HepG2 (cell line): ENCODE data around the gene MSX2. TPM values are rescaled to one million over a fixed set of nuclear protein-coding genes. Genes with fewer than 3 reads are reported as not detected.

Experiments
- ATAC-seq: fragments of 200-7000 bp; cut with Tn5 transposase; 3 replicates; pipeline ENCODE4 v1.9.1; 2020; ENCODE audit warnings: mild to moderate bottlenecking, moderate library complexity
- BruUV-seq: library from RNA; stranded (reverse); fragments of 400-500 nt; replicated peaks from 2 replicates; lab custom pipeline; 2021; lab: Mats Ljungman, UMichigan
- CTCF ChIA-PET: fragments of 300-600 bp; formaldehyde crosslinking; extraction: SDS; loops from one replicate; lab custom pipeline; 2021; ENCODE audit warnings: low total read pairs, inconsistent platforms, low intra/inter-chr PET ratio; lab: Yijun Ruan, JAX
- POLR2A ChIA-PET: fragments of 350-600 bp; sonication (Branson Sonifier 250); formaldehyde crosslinking; loops from one replicate; lab custom pipeline; 2020; ENCODE audit warnings: antibody characterized with exemption, inconsistent platforms; lab: Yijun Ruan, JAX
- DNase-seq: peaks from one replicate; pipeline ENCODE4 v3.0.0-alpha.2; 2015; ENCODE audit warnings: low spot score
- FAIRE-seq: peaks from 3 replicates; lab custom pipeline; 2011; peaks lifted over from hg19 to GRCh38; lab: Jason Lieb, UNC
- H2AFZ ChIP-seq: one replicate; pipeline ENCODE4 v1.6.1; 2011; ENCODE audit warnings: low read length, inconsistent platforms
- H3K27ac ChIP-seq: fragments of 300-600 bp; 3 replicates; pipeline ENCODE4 v1.8.0; 2011; ENCODE audit warnings: mixed run types, mild to moderate bottlenecking, mixed read lengths, low read length, inconsistent platforms; ENCODE audit not compliant: insufficient read depth; ENCODE audit errors: extremely low read length
- H3K27me3 ChIP-seq, 2 experiments: fragments of 200-600 bp in 1 of 2; 2 replicates in 1 of 2; 3 replicates in 1 of 2; pipeline versions ENCODE4 v1.6.0 to v1.8.0; 2011; ENCODE audit warnings: low read length in 2 of 2, mild to moderate bottlenecking in 2 of 2, moderate library complexity in 2 of 2, inconsistent platforms in 1 of 2; ENCODE audit not compliant: insufficient read depth in 2 of 2, control insufficient read depth in 1 of 2
- H3K36me3 ChIP-seq, 2 experiments: fragments of 200-600 bp in 1 of 2; replicated peaks in 1 of 2; 2 replicates in 1 of 2; 3 replicates in 1 of 2; pipeline versions ENCODE4 v1.5.1 to v1.8.0; 2011; ENCODE audit warnings: low read length in 2 of 2, inconsistent platforms in 1 of 2; ENCODE audit not compliant: insufficient read depth in 2 of 2, control insufficient read depth in 1 of 2
- H3K4me1 ChIP-seq: 2 replicates; pipeline ENCODE4 v1.5.1; 2012; ENCODE audit warnings: low read length, inconsistent platforms; ENCODE audit not compliant: insufficient read depth
- H3K4me2 ChIP-seq: 2 replicates; pipeline ENCODE4 v1.6.0; 2011; ENCODE audit warnings: low read depth, low read length, inconsistent platforms
- H3K4me3 ChIP-seq, 3 experiments: fragments of 200-600 bp in 1 of 3; sonication (generic), shearing (Covaris generic) in 1 of 3; replicated peaks in 1 of 3; 2 replicates each; pipeline ENCODE4 v1.5.1; 2011 to 2016; ENCODE audit warnings: low read length in 3 of 3, inconsistent platforms in 2 of 3, low read depth in 2 of 3, mild to moderate bottlenecking in 2 of 3, control low read depth in 1 of 3, mixed read lengths in 1 of 3; ENCODE audit not compliant: insufficient read depth in 1 of 3
- H3K79me2 ChIP-seq: one replicate; pipeline ENCODE4 v1.6.1; 2011; ENCODE audit warnings: low read length, inconsistent platforms; ENCODE audit not compliant: insufficient read depth
- H3K9ac ChIP-seq: 2 replicates; pipeline ENCODE4 v1.6.0; 2011; ENCODE audit warnings: mild to moderate bottlenecking, low read depth, low read length, inconsistent platforms; ENCODE audit not compliant: insufficient read depth
- H3K9me3 ChIP-seq: 2 replicates; pipeline ENCODE4 v1.5.1; 2012; ENCODE audit warnings: mild to moderate bottlenecking, low read length
- H4K20me1 ChIP-seq: 2 replicates; pipeline ENCODE4 v1.6.0; 2011; ENCODE audit warnings: inconsistent platforms, mild to moderate bottlenecking, low read length, moderate library complexity; ENCODE audit not compliant: insufficient read depth
- CCDC6 ChIP-seq: sonication (generic); formaldehyde crosslinking; IDR thresholded peaks from 2 replicates; pipeline ENCODE4 v1.8.1; 2022; ENCODE audit warnings: mild to moderate bottlenecking, missing genetic modification reagents, moderate library complexity
- CREB1 ChIP-seq, 2 experiments: fragments of 450-650 bp in 1 of 2; IDR thresholded peaks; 2 replicates each; pipeline ENCODE4 v1.6.1; 2016 to 2017; ENCODE audit warnings: control low read depth in 1 of 2, mild to moderate bottlenecking in 1 of 2, missing compliant biosample characterization in 1 of 2, missing genetic modification characterization in 1 of 2
- ETV5 ChIP-seq: IDR thresholded peaks from 2 replicates; pipeline ENCODE4 v1.6.1; 2018; ENCODE audit warnings: missing biosample characterization, missing genetic modification reagents, inconsistent platforms, borderline replicate concordance
- FIP1L1 ChIP-seq: fragments of 200-400 bp; formaldehyde crosslinking; IDR thresholded peaks from 2 replicates; pipeline ENCODE4 v1.6.1; 2018; ENCODE audit warnings: low read depth, mild to moderate bottlenecking, low read length, moderate library complexity, borderline replicate concordance; ENCODE audit not compliant: insufficient read depth
- ZBTB21 ChIP-seq: sonication (generic); formaldehyde crosslinking; IDR thresholded peaks from 2 replicates; pipeline ENCODE4 v1.4.0; 2020; ENCODE audit warnings: missing genetic modification reagents
- ZFAT ChIP-seq: sonication (generic); formaldehyde crosslinking; conservative IDR thresholded peaks from 2 replicates; pipeline ENCODE4 v1.8.1; 2023; ENCODE audit warnings: missing genetic modification reagents, inconsistent platforms
- ZKSCAN8 ChIP-seq: IDR thresholded peaks from 2 replicates; pipeline ENCODE4 v1.6.1; 2016; ENCODE audit warnings: borderline replicate concordance, missing genetic modification reagents, missing compliant biosample characterization
- ZNF33A ChIP-seq: sonication (generic); formaldehyde crosslinking; IDR thresholded peaks from 2 replicates; pipeline ENCODE4 v1.5.1; 2020; ENCODE audit warnings: missing genetic modification reagents, mild to moderate bottlenecking, moderate library complexity, borderline replicate concordance
- ZNF530 ChIP-seq: sonication (generic); formaldehyde crosslinking; IDR thresholded peaks from 2 replicates; pipeline ENCODE4 v1.5.0; 2020; ENCODE audit warnings: low read depth, mild to moderate bottlenecking, missing genetic modification reagents
- ZNF709 ChIP-seq: sonication (generic); formaldehyde crosslinking; IDR thresholded peaks from 2 replicates; pipeline ENCODE4 v1.5.0; 2020; ENCODE audit warnings: mild to moderate bottlenecking, missing genetic modification reagents
- ZNF788 ChIP-seq: sonication (generic); formaldehyde crosslinking; IDR thresholded peaks from 2 replicates; pipeline ENCODE4 v1.5.0; 2020; ENCODE audit warnings: mild to moderate bottlenecking, missing genetic modification reagents, borderline replicate concordance
- ZNF816 ChIP-seq: sonication (generic); formaldehyde crosslinking; IDR thresholded peaks from 2 replicates; pipeline ENCODE4 v1.8.0; 2022; ENCODE audit warnings: missing genetic modification reagents, mild to moderate bottlenecking, borderline replicate concordance
- WGBS: methylation state at CpG from one replicate; pipeline ENCODE4 v1.1.6; 2017; ENCODE audit warnings: low lambda C conversion rate; 5-methylcytosine and 5-hydroxymethylcytosine counted together
- in situ Hi-C: cut with HindIII; loops from 2 replicates; pipeline ENCODE4 v1.10.0; 2017; ENCODE audit warnings: low pct_unique_long_range_greater_than_20kb; ENCODE audit not compliant: extremely low pct_ligation_motif_present
- intact Hi-C: fragments of 100-400 bp; cut with micrococcal nuclease; formaldehyde crosslinking; loops from one replicate; pipeline ENCODE4 v1.10.0; 2022; ENCODE audit not compliant: unreplicated experiment
- polyA plus RNA-seq, 8 experiments: library from polyadenylated mRNA; depleted of rRNA in 3 of 8; stranded (reverse) in 7 of 8; unstranded in 1 of 8; fragments of >200 nt; fragmentation: Illumina TruSeq in 4 of 8; extraction: Trizol in 4 of 8; gene quantifications; 2 replicates each; pipeline versions ENCODE4 v1.2.1 to v1.2.3, GENCODE V29; 2011 to 2016; ENCODE audit warnings: low read depth in 4 of 8, missing spikeins in 1 of 8, mixed read lengths in 1 of 8; ENCODE audit not compliant: insufficient read depth in 1 of 8
- total RNA-seq, 5 experiments: library from RNA; depleted of rRNA; stranded (reverse); fragments of >200 nt; fragmentation: Illumina TruSeq; extraction: Trizol; gene quantifications; 2 replicates each; pipeline ENCODE4 v1.2.3, GENCODE V29; 2016; ENCODE audit warnings: low read depth in 1 of 5
- TF ChIP-seq, protein P1 (sequence below), 2 experiments: IDR thresholded peaks; 2 replicates each; pipeline ENCODE4 v1.6.1; 2011 to 2012; ENCODE audit warnings: low read length in 2 of 2, borderline replicate concordance in 1 of 2, low read depth in 1 of 2, mild to moderate bottlenecking in 1 of 2, moderate library complexity in 1 of 2
- TF ChIP-seq, protein P2 (sequence below): sonication (generic); formaldehyde crosslinking; IDR thresholded peaks from 2 replicates; pipeline ENCODE4 v1.4.0; 2020; ENCODE audit warnings: missing genetic modification reagents

Gene MSX2
- total and polyA plus RNA-seq, 2 of the 13 experiments (the other 11 are each of a cell fraction or from before 2014, with no cell fraction given): not detected

DNA sequence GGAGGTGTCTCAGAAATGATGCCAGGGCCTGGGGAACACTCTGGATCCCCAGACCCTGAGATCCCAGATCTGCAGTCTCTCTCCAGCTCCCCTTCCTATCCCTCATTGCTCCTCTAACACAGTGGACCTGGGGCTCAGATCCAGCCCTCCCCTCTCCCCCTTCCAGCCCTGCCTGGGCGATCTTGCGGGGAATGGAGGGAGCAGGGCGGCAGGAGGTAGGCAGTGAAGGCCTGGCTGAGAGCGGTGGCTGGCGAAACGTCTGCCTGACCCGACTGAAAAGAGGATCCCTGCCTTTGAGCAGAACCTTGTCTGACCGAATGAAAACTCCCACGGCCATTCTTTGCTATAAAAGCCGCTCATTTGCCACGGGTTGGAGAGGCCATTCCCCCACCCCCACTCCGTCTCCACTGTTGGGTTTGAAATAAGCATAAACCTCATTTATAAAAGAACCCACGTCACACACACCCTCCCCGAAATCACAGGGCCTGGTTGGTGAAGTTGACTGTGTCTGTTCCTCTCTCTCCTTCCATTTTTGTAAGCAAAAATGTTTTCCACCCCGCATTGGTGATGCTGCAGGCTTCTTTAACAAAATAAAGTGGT lies 8.8 kb downstream of the MSX2 start:
- Histone ChIP-seq H2AFZ (no peak overlapping the region), H3K4me1 (no peaks in the 10 kb centered on the region), H3K4me3 (no peak overlapping the region), H3K79me2 (no peaks in the 10 kb centered on the region), H3K4me2 (no peak overlapping the region), H4K20me1 (no peaks in the 10 kb centered on the region), H3K36me3 (no peaks in the 10 kb centered on the region), H3K27me3 (peaks cover 7 to 54% of the 10 kb centered on the region in 2 experiments), H3K9me3 (no peaks in the 10 kb centered on the region), H3K27ac (no peak overlapping the region), H3K9ac (no peak overlapping the region)
- BruUV-seq: no TSS peak
- FAIRE-seq: no peak
- TF ChIP-seq ETV5 (CRISPR knock-in tag) (no peak), ZNF709 (CRISPR knock-in tag) (no peak), ZNF816 (no peak), CREB1 (IDR thresholded peaks at IDR 0.05) (no peak), CREB1 (CRISPR knock-in tag; IDR thresholded peaks at IDR 0.05) (no peak), ZFAT (CRISPR knock-in tag) (no peak), FIP1L1 (no peak), ZKSCAN8 (CRISPR knock-in tag) (no peak), ZNF33A (CRISPR knock-in tag) (no peak), ZNF530 (CRISPR knock-in tag) (no peak), CCDC6 (no peak), ZNF788 (CRISPR knock-in tag) (no peak), ZBTB21 (no peak)
- TF ChIP-seq, protein P1, sequence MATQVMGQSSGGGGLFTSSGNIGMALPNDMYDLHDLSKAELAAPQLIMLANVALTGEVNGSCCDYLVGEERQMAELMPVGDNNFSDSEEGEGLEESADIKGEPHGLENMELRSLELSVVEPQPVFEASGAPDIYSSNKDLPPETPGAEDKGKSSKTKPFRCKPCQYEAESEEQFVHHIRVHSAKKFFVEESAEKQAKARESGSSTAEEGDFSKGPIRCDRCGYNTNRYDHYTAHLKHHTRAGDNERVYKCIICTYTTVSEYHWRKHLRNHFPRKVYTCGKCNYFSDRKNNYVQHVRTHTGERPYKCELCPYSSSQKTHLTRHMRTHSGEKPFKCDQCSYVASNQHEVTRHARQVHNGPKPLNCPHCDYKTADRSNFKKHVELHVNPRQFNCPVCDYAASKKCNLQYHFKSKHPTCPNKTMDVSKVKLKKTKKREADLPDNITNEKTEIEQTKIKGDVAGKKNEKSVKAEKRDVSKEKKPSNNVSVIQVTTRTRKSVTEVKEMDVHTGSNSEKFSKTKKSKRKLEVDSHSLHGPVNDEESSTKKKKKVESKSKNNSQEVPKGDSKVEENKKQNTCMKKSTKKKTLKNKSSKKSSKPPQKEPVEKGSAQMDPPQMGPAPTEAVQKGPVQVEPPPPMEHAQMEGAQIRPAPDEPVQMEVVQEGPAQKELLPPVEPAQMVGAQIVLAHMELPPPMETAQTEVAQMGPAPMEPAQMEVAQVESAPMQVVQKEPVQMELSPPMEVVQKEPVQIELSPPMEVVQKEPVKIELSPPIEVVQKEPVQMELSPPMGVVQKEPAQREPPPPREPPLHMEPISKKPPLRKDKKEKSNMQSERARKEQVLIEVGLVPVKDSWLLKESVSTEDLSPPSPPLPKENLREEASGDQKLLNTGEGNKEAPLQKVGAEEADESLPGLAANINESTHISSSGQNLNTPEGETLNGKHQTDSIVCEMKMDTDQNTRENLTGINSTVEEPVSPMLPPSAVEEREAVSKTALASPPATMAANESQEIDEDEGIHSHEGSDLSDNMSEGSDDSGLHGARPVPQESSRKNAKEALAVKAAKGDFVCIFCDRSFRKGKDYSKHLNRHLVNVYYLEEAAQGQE (IDR thresholded peaks at IDR 0.05; ENCODE audit: borderline replicate concordance in 1 of 2, low read depth in 1 of 2, low read length in 2 of 2): no peak
- TF ChIP-seq, protein P2, sequence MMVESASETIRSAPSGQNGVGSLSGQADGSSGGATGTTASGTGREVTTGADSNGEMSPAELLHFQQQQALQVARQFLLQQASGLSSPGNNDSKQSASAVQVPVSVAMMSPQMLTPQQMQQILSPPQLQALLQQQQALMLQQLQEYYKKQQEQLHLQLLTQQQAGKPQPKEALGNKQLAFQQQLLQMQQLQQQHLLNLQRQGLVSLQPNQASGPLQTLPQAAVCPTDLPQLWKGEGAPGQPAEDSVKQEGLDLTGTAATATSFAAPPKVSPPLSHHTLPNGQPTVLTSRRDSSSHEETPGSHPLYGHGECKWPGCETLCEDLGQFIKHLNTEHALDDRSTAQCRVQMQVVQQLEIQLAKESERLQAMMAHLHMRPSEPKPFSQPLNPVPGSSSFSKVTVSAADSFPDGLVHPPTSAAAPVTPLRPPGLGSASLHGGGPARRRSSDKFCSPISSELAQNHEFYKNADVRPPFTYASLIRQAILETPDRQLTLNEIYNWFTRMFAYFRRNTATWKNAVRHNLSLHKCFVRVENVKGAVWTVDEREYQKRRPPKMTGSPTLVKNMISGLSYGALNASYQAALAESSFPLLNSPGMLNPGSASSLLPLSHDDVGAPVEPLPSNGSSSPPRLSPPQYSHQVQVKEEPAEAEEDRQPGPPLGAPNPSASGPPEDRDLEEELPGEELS (CRISPR knock-in tag): no peak
- WGBS: 22% methylated on average over 13 of the region's 15 CpGs
- DNase-seq: no peak
- intact Hi-C loops (no loop called here), in situ Hi-C loops (loop anchor here (10.0 kb wide), 2 partner anchors 158 to 408 kb away; no protein-coding TSS in a partner anchor)
- POLR2A ChIA-PET: no interaction called here
- CTCF ChIA-PET: no interaction called here
- no peak for ATAC-seq
